T follicular helper cell (primary cell): ENCODE data around the gene MAP1B.
"Not testable (repeated sequence)": the region's sequence is repeated elsewhere in the genome, so short reads cannot be mapped to it uniquely, and the experiment has no call there.

Experiments used
- DNase-seq: peaks from one replicate; pipeline ENCODE4 v3.0.0-alpha.2; 2020; ENCODE audit warnings: low read depth

MAP1B gene

DNA sequence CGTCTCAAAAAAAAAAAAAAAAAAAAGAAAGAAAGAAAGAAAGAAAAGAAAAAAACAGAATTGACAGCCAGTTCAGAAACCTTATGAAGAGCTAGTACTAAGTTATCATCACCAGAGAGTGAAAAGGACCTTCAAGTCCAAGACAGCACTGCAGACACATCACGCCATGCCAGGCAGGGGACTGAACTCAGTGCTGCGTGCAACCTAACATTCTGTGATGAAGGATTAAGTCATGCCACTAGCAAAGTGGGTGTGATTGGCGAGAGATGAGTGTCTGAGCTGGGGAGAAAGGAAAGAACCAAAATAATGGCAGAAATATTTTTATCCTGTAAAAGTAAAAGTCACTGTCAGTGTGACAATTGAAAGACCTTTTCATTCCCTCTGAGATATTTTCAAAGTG, 54.7 kb downstream of the MAP1B start:
- DNase-seq = no peak

DNA sequence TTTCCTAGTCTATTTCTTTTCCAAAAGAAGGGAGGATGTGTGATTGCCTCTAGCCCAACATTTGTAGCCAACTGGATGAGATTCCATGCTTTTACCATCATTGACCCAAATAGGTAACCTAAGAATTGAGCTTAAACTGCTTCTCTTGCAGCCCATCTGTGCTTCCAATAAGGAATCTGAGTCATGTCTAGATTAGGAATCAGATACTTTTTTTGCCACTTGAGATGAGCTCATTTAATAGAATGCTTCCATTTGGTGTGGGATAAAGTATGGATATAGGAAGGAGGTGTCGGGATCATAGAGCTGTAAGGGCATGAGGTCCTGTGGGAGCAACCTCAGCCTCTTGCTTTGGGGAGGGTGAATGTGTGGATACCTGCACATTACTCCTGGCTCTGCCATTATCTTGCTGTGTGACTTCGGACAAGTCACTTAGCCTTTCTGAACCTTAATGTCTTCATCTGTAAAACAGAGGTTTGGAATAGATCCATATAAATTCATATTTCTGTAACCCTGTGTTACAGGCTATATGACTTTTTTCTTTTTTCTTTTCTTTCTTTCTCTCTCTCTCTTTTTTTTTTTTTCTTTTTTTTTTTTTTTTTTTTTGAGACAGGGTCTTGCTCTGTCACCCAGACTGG, 56.2 kb downstream of the MAP1B start:
- no peak for DNase-seq

DNA sequence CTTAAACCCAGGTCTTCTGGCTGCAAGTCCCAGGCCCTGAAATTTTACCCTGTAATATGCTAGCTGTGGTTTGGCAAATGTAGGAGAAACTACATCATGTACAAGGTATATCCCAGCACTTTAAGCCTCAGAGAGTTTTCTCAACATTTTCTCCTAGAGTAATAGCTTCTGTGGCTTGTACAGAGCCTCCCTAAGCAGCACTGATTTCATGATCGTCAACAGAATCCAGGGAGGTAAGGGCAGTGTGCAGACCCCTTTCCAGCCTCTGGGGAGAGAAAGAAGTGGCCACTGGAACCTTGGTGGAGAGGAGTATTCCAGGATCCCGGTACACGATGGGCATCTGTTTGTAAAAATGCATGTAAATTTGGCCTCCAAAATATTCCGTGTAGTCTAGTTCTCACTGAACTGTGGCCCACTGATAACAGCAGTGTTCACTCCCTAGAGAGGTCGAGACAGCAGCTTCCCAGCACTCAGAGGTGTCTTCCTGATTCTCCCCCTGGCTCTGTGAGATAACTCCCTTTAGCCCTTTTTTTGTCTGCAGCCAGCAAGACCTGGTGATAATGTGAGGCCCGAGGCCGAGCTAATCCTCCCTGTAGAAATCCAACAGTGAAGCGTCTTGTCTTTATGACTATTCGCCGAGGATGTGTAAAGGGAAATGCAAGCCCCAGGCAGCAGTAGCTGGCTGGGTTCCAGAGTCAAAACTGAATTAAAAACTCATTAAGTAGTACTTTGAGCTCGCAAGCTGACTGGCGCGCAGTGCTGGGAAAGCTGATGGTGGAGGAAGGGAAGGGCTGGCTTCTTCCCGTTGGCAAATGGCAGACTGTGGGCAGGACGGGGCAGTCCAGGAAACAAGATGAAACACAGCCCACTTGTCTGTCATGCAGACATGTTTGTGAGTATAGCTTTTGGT, 59.0 kb downstream of the MAP1B start:
- DNase-seq = no peak

DNA sequence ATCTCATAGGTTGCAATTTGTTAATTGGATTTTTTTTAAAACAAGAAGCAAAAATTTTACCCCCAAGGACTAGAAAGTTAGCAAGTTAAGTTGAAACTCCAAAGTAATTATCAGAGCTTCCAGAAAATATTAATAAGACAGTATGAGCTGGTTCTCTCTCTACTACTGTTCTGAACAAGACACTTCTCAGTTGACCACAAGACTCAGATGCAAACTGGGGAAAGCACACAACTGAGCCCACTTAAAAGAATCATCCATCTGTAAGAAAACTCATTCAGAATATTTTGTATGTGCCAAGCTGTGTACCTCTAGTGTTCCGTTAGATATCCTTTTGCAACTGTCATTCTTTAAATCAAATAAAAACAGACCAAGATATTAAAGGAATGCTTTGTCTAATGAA, 60.0 kb downstream of the MAP1B start:
- no peak for DNase-seq

DNA sequence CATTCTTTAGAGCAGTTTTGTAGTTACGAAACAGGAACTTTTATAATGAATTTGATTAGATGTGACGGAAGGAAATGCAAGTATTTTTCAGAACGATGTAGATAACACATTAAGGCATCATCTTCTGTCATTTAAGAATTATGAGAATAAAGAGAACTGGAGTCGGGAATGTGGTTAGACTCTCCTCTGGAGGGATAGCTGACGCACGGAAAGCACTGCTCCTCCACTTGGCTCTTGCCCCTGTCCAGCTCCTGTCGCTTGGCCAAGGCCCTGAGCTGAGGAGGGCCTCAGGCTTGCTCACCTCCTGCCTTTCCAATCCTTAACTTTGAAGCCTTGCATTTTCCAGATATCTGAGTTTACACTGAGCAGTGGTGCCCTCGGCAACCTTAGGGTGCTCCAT, 60.5 kb downstream of the MAP1B start:
- no peak for DNase-seq

GRCh38 chr5:72170101-72170500, 62.8 kb downstream of the MAP1B start:
- no peak for DNase-seq

DNA sequence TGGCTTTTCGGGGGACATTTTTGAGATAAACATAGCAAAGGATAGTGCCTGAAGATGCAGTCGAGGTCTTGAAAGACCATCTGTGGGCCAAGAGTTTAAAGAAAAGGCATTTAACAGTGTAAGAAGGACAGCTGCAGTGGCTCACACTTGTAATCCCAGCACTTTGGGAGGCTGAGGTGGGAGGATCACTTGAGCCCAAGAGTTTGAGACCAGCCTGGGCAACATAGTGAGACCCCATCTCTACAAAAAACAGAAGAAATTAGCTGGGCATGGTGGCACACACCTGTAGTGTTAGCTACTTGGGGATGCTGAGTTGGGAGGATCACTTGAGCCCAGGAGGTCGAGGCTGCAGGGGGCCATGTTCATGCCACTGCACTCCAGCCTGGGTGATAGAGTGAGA, 63.9 kb downstream of the MAP1B start:
- DNase-seq = not testable (repeated sequence)

GRCh38 chr5:72171667-72172066, 64.4 kb downstream of the MAP1B start:
- DNase-seq = no peak

- DNase-seq = no peak
Measured at GRCh38 chr5:72172786-72173185, 65.5 kb downstream of the MAP1B start.

DNA sequence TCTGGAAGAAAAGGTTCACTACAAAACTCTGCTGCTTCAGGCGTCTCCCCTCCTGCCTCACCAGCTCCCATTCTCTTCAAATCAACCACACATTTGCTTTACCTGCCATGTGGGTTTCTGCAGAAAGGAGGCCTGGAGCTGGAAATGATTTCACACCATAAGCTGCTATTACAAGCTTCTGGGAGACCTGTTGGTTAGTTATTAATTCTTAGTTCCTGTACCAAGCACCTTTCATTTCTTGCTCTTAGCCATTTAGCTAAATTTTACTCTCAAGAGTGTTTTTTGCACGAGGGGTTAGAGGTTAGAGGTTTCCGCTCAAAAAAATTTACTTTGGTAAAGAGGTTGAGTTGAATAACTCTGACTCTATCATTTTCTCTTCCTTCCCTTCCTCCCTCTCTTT, 70.3 kb downstream of the MAP1B start:
- DNase-seq = no peak

GRCh38 chr5:72179028-72179815, 71.9 kb downstream of the MAP1B start:
- no peak for DNase-seq

- DNase-seq = no peak
Measured at GRCh38 chr5:72179816-72180440, 72.7 kb downstream of the MAP1B start.

- DNase-seq = no peak
Measured at GRCh38 chr5:72180925-72181324, 73.7 kb downstream of the MAP1B start.

DNA sequence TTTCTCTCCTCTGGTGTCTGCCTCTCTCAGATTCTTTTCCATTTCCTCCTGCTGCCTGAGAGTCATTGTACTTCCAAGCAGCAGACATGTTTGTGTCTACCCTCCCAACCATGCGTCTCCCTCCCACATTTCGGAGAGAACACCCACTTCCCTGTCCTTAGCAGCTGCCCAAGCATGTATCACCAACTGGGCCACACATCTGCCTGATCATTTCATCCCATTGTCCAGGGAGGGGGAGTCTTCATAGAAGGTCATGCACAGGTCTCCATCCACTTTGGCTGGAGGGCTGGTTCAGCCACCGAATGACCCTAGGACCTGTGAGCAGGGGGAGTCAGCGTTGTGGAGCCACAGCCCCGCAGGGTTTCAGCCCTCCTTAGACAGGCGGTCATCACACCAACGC, 75.4 kb downstream of the MAP1B start:
- DNase-seq = no peak

- no peak for DNase-seq
Measured at GRCh38 chr5:72183101-72183520, 75.8 kb downstream of the MAP1B start.

DNA sequence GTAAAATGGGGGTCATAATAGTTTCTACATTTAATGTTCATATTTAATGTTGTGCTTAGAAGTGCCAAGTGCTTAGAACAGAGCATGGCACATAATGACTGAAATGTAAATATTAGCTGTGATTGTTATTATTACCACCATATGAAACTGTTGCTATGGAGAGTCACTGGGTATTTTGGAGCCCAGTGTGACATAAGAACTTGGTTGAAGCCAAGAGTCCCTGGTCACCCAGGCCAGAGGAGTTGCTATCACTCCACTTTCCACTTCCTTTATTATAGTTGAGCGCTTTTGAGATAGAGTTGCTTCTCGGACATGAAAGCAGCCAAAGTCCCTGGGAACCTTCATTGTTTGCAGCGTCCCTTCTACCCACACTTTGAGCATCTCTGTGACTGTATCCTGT, 77.1 kb downstream of the MAP1B start:
- DNase-seq = no peak

- no peak for DNase-seq
Measured at GRCh38 chr5:72185496-72186329, 78.4 kb downstream of the MAP1B start.

DNA sequence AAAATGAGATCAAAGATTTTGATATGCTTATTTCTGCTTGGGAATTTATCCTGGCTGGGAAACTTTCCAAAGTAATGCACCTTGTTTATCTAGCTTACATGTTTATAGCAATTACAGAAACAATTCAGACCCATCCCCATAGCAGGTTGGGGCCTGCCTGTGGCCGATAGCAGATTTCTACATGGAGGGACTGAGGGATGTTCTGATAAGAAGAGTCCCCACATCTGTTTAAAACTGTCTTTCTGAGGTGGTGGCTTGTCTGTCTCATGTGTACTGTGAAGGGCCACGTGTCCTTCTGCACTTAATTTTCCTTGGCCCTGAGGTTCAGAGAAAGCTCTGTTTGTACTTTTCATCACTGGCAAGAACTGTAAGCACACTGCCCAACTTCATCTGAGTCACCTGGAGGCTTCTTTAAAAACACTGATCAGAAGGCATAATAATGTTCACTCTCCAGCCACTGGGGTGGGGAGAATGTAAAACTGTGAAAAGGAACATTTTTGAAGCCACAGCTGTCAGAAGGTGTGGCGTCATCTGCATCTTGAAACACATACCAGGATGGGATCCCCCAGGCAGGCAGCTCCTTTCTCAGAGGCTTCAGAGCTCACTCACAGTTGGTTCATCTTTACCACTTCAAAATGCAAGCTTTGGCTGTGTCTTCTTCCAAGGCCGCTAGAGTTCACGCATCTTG, 80.3 kb downstream of the MAP1B start:
- no peak for DNase-seq

DNA sequence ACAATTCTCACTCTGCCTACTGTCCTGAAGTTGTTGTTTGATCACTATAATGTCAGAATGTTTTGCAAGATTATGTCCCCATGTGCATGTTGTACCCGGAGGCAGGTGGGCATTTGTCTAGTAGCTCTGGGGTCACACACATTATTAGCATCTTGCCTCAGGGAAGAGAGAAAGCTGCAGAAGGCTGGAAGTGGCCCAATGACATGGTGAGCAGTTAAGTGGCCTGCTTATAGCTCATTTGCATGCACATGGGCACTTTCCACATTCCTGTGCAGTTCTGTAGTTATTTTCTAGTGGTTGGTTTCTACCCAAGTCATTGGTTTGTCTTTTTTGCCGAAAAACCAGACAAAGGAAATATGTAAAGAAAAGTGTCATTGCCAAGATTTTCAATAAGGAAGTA, 80.9 kb downstream of the MAP1B start:
- no peak for DNase-seq

GRCh38 chr5:72189146-72189545, 81.9 kb downstream of the MAP1B start:
- no peak for DNase-seq

DNA sequence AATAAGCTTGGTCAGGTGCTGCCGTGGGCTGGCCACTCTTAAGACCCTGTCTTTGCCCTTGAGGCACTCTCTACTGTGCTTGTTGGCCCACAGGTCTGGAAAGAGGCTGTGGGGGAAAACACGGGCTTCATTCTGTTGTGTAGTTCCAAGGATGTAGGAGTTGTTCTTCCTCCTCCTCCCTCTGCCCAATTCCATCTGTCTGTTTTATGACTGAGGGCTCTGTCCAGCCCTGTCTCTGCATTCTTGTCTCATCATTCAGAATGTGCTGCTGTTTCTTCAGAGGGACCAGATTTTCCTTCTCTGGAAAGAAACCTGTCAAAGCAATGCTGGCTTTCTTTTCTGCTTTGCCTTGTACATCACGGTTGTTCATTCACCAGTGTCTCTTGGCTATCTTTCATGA, 84.1 kb downstream of the MAP1B start:
- DNase-seq = no peak
